PC-9 (cell line): Measurements from ENCODE around the gene DIAPH2. TPM values are rescaled to one million over a fixed set of nuclear protein-coding genes. Genes with fewer than 3 reads are reported as not detected.

ENCODE experiments used
- BruUV-seq: library from RNA; stranded (reverse); fragments of 400-500 nt; replicated peaks from 2 replicates; lab custom pipeline; 2021; lab: Mats Ljungman, UMichigan
- CTCF ChIA-PET: fragments of 300-600 bp; sonication (Branson Sonifier 250); formaldehyde crosslinking; loops from one replicate; lab custom pipeline; 2022; ENCODE audit warnings: antibody characterized with exemption; lab: Charles Lee
- POLR2A ChIA-PET: fragments of 300-600 bp; sonication (Branson Sonifier 250); formaldehyde crosslinking; loops from one replicate; lab custom pipeline; 2022; ENCODE audit warnings: antibody characterized with exemption; ENCODE audit not compliant: unreplicated experiment; lab: Charles Lee
- DNase-seq, 2 experiments: peaks; one replicate each; pipeline versions ENCODE4 v3.0.0 to v3.0.0-alpha.2; 2015 to 2022; ENCODE audit warnings: mixed read lengths in 1 of 2
- H2AFZ ChIP-seq: fragments of 200-600 bp; sonication (generic); 2 replicates; pipeline ENCODE4 v1.8.1; 2017; ENCODE audit warnings: antibody characterized with exemption
- H3F3A ChIP-seq: fragments of 200-600 bp; sonication (generic); 2 replicates; pipeline ENCODE4 v1.8.1; 2017; ENCODE audit warnings: antibody characterized with exemption, mild to moderate bottlenecking, low read depth; ENCODE audit not compliant: insufficient read depth
- H3K27ac ChIP-seq: fragments of 200-600 bp; sonication (generic); 2 replicates; pipeline ENCODE4 v1.6.1; 2016; ENCODE audit warnings: mixed run types
- H3K27me3 ChIP-seq: fragments of 200-600 bp; sonication (generic); 2 replicates; pipeline ENCODE4 v1.6.1; 2016; ENCODE audit warnings: low read depth, mixed run types; ENCODE audit not compliant: insufficient read depth
- H3K36me3 ChIP-seq: fragments of 200-600 bp; sonication (generic); 2 replicates; pipeline ENCODE4 v1.6.1; 2016; ENCODE audit warnings: low read depth, mixed run types
- H3K4me1 ChIP-seq: fragments of 200-600 bp; sonication (generic); replicated peaks from 2 replicates; pipeline ENCODE4 v1.6.1; 2016; ENCODE audit warnings: mixed run types; ENCODE audit not compliant: insufficient read depth
- H3K4me2 ChIP-seq: fragments of 200-600 bp; sonication (generic); 2 replicates; pipeline ENCODE4 v1.6.1; 2017; ENCODE audit warnings: mixed run types
- H3K4me3 ChIP-seq: fragments of 200-600 bp; sonication (generic); 2 replicates; pipeline ENCODE4 v1.6.1; 2016; ENCODE audit warnings: mixed run types
- H3K79me2 ChIP-seq: fragments of 200-600 bp; sonication (generic); 2 replicates; pipeline ENCODE4 v1.6.1; 2017; ENCODE audit warnings: low read depth, mixed run types
- H3K9me2 ChIP-seq: fragments of 200-600 bp; sonication (generic); 2 replicates; pipeline ENCODE4 v1.8.1; 2017; ENCODE audit warnings: mild to moderate bottlenecking; ENCODE audit not compliant: insufficient read depth
- H3K9me3 ChIP-seq: fragments of 200-600 bp; sonication (generic); 2 replicates; pipeline ENCODE4 v1.8.1; 2016; ENCODE audit warnings: low read depth; ENCODE audit not compliant: insufficient read depth
- H4K20me1 ChIP-seq: fragments of 200-600 bp; sonication (generic); 2 replicates; pipeline ENCODE4 v1.8.1; 2017; ENCODE audit not compliant: insufficient read depth
- CTCF ChIP-seq: fragments of 200-600 bp; sonication (generic); conservative IDR thresholded peaks from 2 replicates; pipeline ENCODE4 v1.6.1; 2017; ENCODE audit warnings: mixed run types, antibody characterized with exemption, mild to moderate bottlenecking, moderate library complexity
- EZH2 ChIP-seq: fragments of 200-600 bp; sonication (generic); IDR thresholded peaks from 2 replicates; pipeline ENCODE4 v1.8.0; 2017; ENCODE audit warnings: antibody characterized with exemption, low read depth
- intact Hi-C: fragments of 100-400 bp; cut with micrococcal nuclease; formaldehyde crosslinking; loops from one replicate; pipeline ENCODE4 v1.10.0; 2022; ENCODE audit not compliant: unreplicated experiment
- total RNA-seq: library from RNA; stranded (reverse); gene quantifications from 2 replicates; pipeline ENCODE4 v1.2.3, GENCODE V29; 2021

DIAPH2 gene
- total RNA-seq, 1 experiment from 2014 or later, result 12.0 TPM

- no peak overlapping the region for H3K4me3 ChIP-seq
- no peaks in the 10 kb centered on the region for H4K20me1 ChIP-seq
- no peak overlapping the region for H3K27ac ChIP-seq
- TF ChIP-seq EZH2 (no peak), CTCF (no peak)
- no peaks in the 10 kb centered on the region for H3K9me3 ChIP-seq
- H3K36me3 ChIP-seq, result no peaks in the 10 kb centered on the region
- DNase-seq, result no peak
- H2AFZ ChIP-seq, result no peak overlapping the region
- H3K4me1 ChIP-seq, result no peaks in the 10 kb centered on the region
- no peaks in the 10 kb centered on the region for H3K9me2 ChIP-seq
- H3K4me2 ChIP-seq, result no peak overlapping the region
- ChIA-PET POLR2A (no interaction called here), CTCF (no interaction called here)
- H3F3A ChIP-seq, result no peaks in the 10 kb centered on the region
- H3K27me3 ChIP-seq, result no peaks in the 10 kb centered on the region
- H3K79me2 ChIP-seq, result no peaks in the 10 kb centered on the region
- intact Hi-C loops, result no loop called here
- BruUV-seq, result no TSS peak
Measured at GRCh38 chrX:96703816-96704215, 19.2 kb downstream of the DIAPH2 start.

DNA sequence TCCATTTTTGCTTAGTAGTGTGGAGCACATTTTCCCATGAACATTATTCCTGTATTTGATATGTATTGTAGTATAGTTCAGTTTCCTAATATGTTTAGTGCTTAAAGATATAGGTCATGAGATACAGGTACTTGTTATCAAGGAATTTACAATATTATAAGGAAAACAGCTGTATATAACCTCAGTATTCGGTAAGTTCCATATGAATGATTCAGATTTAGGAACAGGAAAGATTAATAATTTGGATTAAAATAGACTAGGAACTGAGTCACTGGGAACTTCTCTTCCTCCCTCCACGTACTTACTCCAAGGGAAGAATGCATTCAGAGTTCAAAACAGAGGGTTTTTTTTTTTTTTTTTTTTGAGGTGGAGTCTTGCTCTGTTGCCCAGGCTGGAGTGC is 20.0 kb downstream of the DIAPH2 start:
- Histone ChIP-seq H3K27me3 (no peaks in the 10 kb centered on the region), H3K27ac (no peak overlapping the region), H4K20me1 (no peaks in the 10 kb centered on the region), H3K9me2 (no peaks in the 10 kb centered on the region), H2AFZ (no peak overlapping the region), H3K4me1 (no peaks in the 10 kb centered on the region), H3K9me3 (no peaks in the 10 kb centered on the region), H3F3A (no peaks in the 10 kb centered on the region), H3K4me2 (no peak overlapping the region), H3K4me3 (no peak overlapping the region), H3K79me2 (no peaks in the 10 kb centered on the region), H3K36me3 (no peaks in the 10 kb centered on the region)
- ChIA-PET CTCF (no interaction called here), POLR2A (no interaction called here)
- intact Hi-C loops, result no loop called here
- DNase-seq, result no peak
- no TSS peak for BruUV-seq
- TF ChIP-seq CTCF (no peak), EZH2 (no peak)

DNA sequence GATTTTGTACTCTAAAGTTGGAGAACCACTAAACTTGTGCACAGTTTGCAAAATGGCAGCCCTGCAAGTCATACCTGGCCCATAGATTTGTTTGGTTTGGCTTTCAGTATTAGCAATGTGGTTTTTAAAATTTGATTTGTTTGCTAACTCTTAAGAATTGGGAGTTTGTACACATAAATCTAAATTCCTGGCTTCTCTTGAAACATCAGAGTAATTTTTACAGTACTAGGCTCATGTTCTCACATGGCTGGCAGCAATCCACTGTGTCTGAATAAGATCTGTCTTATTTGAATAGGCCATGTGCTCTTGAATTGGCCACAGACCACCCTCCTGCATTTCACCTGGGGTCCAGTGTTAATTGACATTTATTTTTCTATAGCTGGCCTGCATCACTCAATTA is 21.3 kb downstream of the DIAPH2 start:
- TF ChIP-seq CTCF (no peak), EZH2 (no peak)
- no peaks in the 10 kb centered on the region for H3K79me2 ChIP-seq
- no TSS peak for BruUV-seq
- H3K4me1 ChIP-seq, result no peaks in the 10 kb centered on the region
- no peaks in the 10 kb centered on the region for H3K9me3 ChIP-seq
- H3K27me3 ChIP-seq, result no peaks in the 10 kb centered on the region
- ChIA-PET POLR2A (no interaction called here), CTCF (no interaction called here)
- no peaks in the 10 kb centered on the region for H4K20me1 ChIP-seq
- H2AFZ ChIP-seq, result no peak overlapping the region
- no peaks in the 10 kb centered on the region for H3K36me3 ChIP-seq
- DNase-seq, result no peak
- H3F3A ChIP-seq, result no peaks in the 10 kb centered on the region
- intact Hi-C loops, result no loop called here
- no peaks in the 10 kb centered on the region for H3K9me2 ChIP-seq
- no peak overlapping the region for H3K27ac ChIP-seq
- no peak overlapping the region for H3K4me2 ChIP-seq
- H3K4me3 ChIP-seq, result no peak overlapping the region
